CD1c-positive myeloid dendritic cell (primary cell): ENCODE measurements around the gene SETBP1.

ENCODE experiments used
- DNase-seq: peaks from one replicate; pipeline ENCODE4 v3.0.0-alpha.2; 2016; ENCODE audit errors: extremely low spot score

Gene SETBP1

DNA sequence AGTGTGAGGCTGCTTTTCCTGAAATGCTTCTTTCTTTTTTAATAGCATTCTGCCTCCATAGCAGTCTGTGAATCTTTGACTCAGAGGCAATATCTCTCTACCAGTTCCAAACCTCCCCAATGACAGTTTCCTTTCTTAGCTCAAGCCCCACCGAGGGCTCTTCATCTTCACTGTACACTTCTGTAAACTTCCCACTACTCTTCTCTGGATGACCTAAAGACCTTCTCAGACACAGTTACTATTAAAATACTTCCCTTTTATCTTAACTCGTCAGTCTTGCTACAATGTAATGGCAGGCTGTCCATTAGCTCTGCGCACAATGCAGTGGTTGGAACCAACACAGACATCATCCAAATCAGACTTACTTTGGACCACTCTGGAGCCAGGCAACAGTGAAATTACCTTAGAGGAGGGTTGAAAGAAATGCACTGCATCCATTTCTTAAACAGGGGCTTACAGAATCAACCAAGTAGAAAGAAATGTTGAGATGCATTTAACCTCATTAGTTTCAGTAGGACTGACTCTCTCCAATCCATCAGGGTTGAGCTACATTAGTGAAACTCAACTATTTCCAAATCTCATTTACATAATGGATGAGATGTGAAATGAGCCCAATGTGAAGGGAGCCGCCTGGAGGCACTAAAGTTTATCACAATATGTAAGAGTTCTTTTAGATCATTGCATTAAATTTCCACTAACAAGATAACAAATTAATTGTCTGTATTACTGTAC is 343.8 kb downstream of the SETBP1 start:
- DNase-seq = no peak

- DNase-seq = no peak
Observed at GRCh38 chr18:45025089-45025450, 344.4 kb downstream of the SETBP1 start.

DNA sequence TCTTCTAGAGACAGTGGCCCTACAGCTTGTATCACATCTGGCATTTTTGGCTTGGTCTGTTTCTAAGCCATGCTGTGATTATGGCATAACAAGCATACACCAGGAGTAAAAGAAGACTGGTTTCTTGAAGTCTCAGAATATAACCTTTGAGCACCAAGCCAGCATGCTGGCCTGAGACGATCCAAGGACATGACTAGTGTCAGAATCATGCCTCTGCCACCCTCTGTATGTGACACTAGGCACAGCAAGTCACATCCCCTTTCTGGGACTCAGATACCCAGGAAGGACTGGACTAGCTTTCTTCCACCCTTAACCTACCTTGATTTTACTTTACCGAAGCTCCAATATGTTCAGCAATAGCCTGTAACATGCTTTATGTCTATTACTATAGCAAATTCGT is 345.5 kb downstream of the SETBP1 start:
- DNase-seq = no peak

GRCh38 chr18:45034179-45034578 is 353.5 kb downstream of the SETBP1 start:
- no peak for DNase-seq

DNA sequence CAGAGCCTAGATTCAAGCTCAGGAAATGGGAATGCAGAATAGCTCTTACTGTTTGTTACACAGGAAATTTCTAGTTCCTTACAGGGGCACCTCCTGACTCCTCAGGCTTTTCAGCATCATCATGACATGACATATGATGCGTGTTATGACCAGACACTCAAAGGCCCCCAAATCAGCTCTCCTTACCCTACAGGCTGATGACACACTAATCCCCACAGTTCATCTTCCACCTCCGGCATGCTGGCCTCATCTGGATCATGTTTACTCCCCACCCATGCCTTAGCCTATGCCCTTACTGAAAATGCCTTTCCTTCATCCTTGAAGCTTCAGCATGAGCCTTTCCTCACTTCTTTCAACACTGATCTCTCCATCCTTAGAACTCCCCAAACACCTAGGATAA is 356.9 kb downstream of the SETBP1 start:
- DNase-seq = no peak

GRCh38 chr18:45039376-45039775 is 358.7 kb downstream of the SETBP1 start:
- DNase-seq = no peak

DNA sequence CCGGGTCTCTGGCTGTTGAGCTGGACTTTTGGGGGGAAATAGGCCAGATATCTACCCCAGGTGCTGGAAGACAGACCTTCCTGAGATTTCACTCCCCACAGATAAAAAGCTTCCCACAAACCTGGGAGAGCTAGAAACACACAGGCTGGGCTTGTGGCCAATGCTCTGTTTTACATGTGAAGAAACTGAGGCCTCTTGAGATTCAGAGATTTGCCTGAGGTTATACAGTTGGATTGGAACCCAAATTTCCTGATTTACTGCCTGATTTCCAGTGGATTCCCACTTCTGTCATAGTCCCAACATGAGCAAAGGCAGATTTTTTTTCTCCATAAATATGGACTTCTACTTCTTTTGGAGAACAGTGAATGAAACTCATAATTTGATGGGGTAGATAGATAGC is 360.2 kb downstream of the SETBP1 start:
- DNase-seq = no peak

- no peak for DNase-seq
Observed at GRCh38 chr18:45044787-45045186, 364.1 kb downstream of the SETBP1 start.

GRCh38 chr18:45046228-45046627 is 365.5 kb downstream of the SETBP1 start:
- DNase-seq = no peak

GRCh38 chr18:45046961-45047360 is 366.3 kb downstream of the SETBP1 start:
- DNase-seq = no peak

GRCh38 chr18:45049578-45050319 is 369.1 kb downstream of the SETBP1 start:
- DNase-seq = no peak

DNA sequence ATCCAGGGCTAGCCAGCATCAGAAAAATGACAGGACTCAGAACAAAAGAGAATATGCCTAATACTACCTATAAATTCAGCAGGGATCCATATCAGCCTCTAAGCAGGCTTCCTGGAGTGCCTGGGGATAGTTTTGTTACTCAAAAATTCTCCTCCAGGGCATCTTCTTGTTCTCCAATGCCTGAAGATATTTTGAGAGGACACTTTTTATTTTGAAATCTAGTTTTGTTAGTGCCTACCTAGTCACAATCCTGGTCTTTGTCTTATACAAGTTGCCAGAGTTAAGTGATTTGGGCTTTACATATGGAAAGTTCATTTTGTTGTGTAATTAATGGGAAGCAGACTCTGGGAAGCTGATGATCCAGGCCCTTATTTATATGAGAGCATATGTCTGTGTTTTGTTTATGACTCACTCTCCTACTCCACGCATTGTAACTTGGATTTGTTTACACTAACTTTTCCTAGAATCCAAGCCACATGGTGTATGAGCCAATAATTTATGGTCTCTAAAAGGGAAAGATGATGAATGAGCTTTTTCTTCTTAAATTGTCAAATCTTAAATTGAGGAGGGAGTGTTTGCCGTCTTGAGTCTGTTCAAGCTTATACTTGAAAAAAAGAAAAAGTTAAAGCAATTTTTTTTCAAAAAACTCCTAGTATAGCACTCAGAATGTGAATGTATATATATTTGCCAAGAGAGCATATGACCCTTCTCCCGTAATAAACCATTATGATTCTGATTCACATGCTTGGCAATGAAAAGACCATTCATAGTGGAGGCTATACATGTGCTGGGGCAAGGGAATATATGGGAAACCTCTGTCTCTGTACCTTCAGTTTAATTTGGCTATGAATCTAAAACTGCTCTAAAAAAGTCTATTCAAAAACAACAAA is 370.3 kb downstream of the SETBP1 start:
- DNase-seq = no peak

GRCh38 chr18:45054636-45055035 is 373.9 kb downstream of the SETBP1 start:
- no peak for DNase-seq

DNA sequence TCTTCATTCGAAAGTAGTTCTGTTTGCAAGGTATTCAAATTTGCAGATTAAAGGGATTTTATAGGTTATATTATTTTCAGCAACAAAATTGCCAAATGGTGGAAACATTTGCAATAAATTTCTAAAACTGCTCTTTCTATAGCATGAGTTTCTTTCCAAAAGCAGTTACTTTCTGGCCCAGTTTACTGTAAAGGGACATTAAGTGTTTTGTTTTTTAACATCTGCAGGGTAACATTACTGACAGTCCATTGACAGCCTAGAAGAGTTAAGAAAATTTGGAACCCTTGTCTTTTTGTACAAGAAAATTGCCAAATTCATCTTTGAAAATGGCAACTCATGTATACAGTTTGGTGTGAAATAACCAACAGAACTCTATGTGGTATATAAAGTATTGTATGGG is 375.1 kb downstream of the SETBP1 start:
- no peak for DNase-seq

GRCh38 chr18:45056926-45057325 is 376.2 kb downstream of the SETBP1 start:
- DNase-seq = no peak

DNA sequence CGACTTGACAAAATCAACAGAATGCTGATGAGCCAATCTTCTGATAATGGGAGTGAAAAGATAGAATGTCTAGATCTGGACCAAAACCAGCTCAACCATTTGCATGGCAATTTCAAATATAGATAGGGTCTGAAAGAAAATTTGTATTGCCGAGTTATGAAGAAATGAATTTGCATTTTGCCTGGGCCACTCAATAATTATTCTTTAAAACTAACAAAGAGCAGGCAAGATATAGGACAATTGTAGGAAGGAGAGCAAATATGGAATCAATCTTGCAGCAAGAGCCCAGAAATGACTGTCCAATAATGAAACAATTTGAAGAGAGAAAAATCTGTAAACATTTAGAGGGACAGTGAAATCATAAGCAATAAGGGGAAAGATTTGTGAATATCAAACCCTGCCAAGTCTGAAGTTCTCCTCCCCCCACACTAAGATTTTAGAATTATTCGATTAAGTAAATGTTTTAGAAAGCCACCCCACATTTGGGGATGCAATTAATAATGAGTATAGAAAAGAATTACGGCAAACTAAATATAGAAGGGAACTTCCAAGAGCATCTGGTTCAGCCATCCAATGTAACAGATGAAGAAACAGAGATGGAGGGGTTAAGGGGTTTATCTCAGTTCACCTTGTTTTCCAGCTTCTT is 377.4 kb downstream of the SETBP1 start:
- no peak for DNase-seq

- DNase-seq = peak; percentile 61
Observed at GRCh38 chr18:45059695-45060094, 379.0 kb downstream of the SETBP1 start.

GRCh38 chr18:45060102-45060501 is 379.4 kb downstream of the SETBP1 start:
- DNase-seq = no peak

GRCh38 chr18:45061359-45061758 is 380.7 kb downstream of the SETBP1 start:
- no peak for DNase-seq

DNA sequence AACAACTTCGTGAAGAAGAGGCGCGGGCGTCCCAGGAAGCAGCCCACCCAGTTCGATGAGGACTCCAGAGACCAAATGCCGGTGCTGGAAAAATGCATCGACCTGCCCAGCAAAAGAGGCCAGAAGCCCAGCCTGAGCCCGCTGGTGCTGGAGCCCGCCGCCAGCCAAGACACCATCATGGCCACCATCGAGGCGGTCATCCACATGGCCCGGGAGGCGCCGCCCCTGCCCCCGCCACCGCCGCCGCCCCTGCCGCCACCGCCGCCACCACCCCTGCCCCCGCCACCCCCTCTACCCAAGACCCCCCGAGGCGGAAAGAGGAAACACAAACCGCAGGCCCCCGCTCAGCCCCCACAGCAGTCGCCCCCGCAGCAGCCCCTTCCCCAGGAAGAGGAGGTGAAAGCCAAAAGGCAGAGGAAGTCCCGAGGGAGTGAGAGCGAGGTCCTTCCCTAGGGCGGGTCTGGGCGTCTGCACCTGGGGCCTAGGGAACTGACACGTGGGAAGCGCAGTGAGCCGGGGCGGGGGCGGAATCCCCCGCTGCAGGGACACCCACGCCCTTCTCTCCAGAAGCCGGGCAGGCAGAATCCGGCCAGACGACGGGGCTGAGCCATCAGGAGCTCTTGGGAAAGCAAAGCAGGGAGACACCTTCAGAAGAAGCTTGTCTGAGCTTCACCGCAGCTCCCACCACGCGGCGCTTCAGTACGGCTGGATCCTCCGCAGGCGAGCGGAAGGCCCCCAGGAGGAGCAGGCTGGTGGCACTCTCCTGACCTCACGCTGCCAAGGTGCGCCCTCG is 382.8 kb downstream of the SETBP1 start:
- no peak for DNase-seq

DNA sequence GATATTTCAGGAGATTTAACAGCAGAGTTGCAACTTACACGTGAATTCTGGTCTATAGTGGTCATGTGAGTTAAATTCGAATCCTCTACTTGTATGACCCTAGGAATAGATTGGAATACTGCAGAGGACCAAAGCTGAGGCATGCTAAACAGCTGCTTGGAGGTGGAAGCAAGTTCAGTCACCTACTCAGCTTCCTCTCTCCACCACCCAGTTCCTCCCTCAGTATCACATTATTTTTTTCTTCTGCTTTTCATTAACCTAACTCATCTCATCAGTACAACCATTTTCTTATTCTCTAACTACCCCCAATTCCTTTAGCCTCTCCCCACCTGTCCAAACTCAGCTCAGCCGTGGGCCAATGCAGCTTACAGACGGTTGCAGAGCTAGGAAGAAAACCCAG is 385.5 kb downstream of the SETBP1 start:
- peak; percentile 19 for DNase-seq
